ENCODE measurements around the gene RFPL2. TPM values are rescaled to one million over a fixed set of nuclear protein-coding genes. Genes with fewer than 3 reads are reported as not detected.
"Not testable (repeated sequence)": the region's sequence is repeated elsewhere in the genome, so short reads cannot be mapped to it uniquely, and the experiment has no call there.

Gene RFPL2
- total RNA-seq, 6 experiments from 2014 or later, result 0.15 TPM; not detected in 5

DNA sequence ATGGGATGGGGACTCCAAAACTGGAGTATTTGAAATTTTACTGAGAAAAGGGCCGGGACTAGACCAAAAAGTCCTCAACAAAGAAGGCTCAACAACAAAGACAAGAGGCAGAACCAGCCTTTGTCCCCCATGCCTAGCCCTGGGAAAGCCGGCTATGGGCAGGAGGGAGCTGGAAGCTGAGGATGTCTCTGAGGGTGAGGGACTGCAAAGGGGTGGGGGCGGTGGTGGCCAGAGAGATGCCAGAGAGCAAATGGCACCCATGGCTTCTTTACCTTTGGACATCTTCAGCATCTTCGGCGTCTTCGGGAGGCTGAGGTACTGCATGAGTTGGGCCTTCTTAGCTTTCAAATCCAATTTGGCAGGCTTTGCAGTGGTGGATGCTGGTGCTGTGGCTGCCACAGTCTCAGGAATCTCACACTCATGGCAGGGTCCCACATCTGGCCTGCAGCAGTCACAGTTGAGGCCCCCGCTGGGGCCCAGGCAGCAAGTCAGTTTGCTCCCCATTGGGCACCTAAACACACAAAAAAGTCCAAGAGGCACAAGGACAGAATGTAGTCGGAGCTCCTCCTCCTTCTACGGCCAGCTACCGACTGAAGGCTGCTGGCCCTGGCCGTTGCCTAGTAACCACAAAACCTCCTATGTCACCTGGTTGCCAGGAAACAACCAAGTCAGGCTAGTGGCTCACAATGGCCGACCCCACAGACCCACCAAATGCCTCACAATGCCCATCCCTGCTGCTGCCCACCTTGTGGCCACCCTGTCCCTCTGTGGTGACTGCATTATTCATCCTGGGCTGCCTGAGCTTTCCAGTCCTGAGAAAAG, 46.0 kb downstream of the RFPL2 start, which contains the start of gene C22orf42:
TSS of gene C22orf42 (minus strand) at position 592 of the 822 bp plus-strand sequence. CDS start at position 504, 88 bp downstream.
- intact Hi-C loops (cut with DNase I), result no loop called here
- ATAC-seq (no peak), DNase-seq (no peak)
- Histone ChIP-seq H3K36me3 (no peaks in the 10 kb centered on the region), H3K9me3 (no peaks in the 10 kb centered on the region), H3K4me3 (no peak within 1 kb of the TSS), H3K27ac (no peak within 1 kb of the TSS), H3K4me1 (no peaks in the 10 kb centered on the region), H3K27me3 (no peaks in the 10 kb centered on the region)
- TF ChIP-seq, protein P1, sequence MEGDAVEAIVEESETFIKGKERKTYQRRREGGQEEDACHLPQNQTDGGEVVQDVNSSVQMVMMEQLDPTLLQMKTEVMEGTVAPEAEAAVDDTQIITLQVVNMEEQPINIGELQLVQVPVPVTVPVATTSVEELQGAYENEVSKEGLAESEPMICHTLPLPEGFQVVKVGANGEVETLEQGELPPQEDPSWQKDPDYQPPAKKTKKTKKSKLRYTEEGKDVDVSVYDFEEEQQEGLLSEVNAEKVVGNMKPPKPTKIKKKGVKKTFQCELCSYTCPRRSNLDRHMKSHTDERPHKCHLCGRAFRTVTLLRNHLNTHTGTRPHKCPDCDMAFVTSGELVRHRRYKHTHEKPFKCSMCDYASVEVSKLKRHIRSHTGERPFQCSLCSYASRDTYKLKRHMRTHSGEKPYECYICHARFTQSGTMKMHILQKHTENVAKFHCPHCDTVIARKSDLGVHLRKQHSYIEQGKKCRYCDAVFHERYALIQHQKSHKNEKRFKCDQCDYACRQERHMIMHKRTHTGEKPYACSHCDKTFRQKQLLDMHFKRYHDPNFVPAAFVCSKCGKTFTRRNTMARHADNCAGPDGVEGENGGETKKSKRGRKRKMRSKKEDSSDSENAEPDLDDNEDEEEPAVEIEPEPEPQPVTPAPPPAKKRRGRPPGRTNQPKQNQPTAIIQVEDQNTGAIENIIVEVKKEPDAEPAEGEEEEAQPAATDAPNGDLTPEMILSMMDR (IDR thresholded peaks at IDR 0.05), result no peak
- TF ChIP-seq POLR2A (IDR thresholded peaks at IDR 0.05), result no peak
- 60% methylated on average over 6 of the region's 12 CpGs for WGBS (ENCODE audit: insufficient coverage, low coverage, low lambda C conversion rate, missing lambda C conversion rate)

DNA sequence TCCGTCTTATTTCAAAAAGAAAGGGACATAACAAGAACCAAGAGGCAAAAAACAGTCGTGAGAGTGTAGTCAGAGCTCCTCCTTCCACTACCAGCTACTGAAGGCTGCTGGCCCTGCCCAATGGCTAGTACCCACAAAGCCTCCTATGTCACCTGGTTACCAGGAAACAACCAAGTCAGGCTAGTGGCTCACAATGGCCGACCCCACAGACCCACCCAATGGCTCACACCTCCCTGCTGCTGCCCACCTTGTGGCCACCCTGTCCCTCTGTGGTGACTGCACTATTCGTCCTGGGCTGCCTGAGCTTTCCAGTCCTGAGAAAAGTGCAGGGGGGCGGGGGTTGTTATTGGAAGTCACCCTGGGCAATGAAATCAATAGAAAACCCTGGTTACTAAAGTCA, 47.2 kb downstream of the RFPL2 start:
- DNase-seq; H3K27ac ChIP-seq; H3K9me3 ChIP-seq; ATAC-seq; intact Hi-C loops (cut with DNase I); H3K36me3 ChIP-seq; H3K4me1 ChIP-seq; H3K27me3 ChIP-seq; H3K4me3 ChIP-seq: not testable (repeated sequence)
- WGBS (ENCODE audit: insufficient coverage, low coverage, low lambda C conversion rate, missing lambda C conversion rate), result 45% methylated on average over 4 of the region's 5 CpGs

DNA sequence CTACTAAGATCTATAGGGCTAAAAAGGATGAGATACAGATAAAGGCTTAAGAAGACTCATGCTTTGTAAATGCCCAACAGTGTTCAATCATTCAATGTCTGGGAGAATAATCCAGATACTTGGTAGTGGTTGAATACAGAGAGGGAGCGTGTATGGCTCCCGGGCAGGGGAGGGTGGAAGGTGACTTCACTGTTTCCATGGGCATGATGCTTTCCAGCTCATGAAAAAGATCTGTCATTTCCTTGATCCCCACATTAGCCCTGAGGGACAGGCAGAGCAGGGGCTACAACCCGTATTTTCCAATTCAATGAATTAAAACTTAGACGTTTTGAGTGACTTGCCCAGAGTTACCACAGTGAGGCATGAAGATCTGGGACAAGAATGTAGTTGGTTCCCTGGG, 50.1 kb downstream of the RFPL2 start:
- H3K36me3 ChIP-seq; DNase-seq; H3K27me3 ChIP-seq; ATAC-seq; H3K9me3 ChIP-seq; H3K4me1 ChIP-seq; intact Hi-C loops (cut with DNase I); H3K4me3 ChIP-seq; H3K27ac ChIP-seq: not testable (repeated sequence)
- 65% methylated on average over 4 of the region's 4 CpGs for WGBS (ENCODE audit: insufficient coverage, low coverage, low lambda C conversion rate, missing lambda C conversion rate)

- H3K27ac ChIP-seq; intact Hi-C loops (cut with DNase I); H3K4me3 ChIP-seq; H3K27me3 ChIP-seq; H3K4me1 ChIP-seq; H3K9me3 ChIP-seq; H3K36me3 ChIP-seq; DNase-seq; ATAC-seq: not testable (repeated sequence)
- WGBS (ENCODE audit: insufficient coverage, low coverage, low lambda C conversion rate, missing lambda C conversion rate), result 41% methylated on average over 5 of the region's 6 CpGs
Measured at GRCh38 chr22:32151641-32152040, 53.2 kb downstream of the RFPL2 start.

- H3K27ac ChIP-seq; DNase-seq; H3K36me3 ChIP-seq; H3K4me3 ChIP-seq; intact Hi-C loops (cut with DNase I); H3K9me3 ChIP-seq; ATAC-seq; H3K4me1 ChIP-seq; H3K27me3 ChIP-seq: not testable (repeated sequence)
- 46% methylated on average over 7 of the region's 7 CpGs for WGBS (ENCODE audit: insufficient coverage, low coverage, low lambda C conversion rate, missing lambda C conversion rate)
Measured at GRCh38 chr22:32150647-32151046, 54.2 kb downstream of the RFPL2 start.

- intact Hi-C loops (cut with DNase I); ATAC-seq; H3K36me3 ChIP-seq; H3K4me1 ChIP-seq; H3K27me3 ChIP-seq; H3K4me3 ChIP-seq; H3K9me3 ChIP-seq; DNase-seq; H3K27ac ChIP-seq: not testable (repeated sequence)
- WGBS (ENCODE audit: insufficient coverage, low coverage, low lambda C conversion rate, missing lambda C conversion rate), result 81% methylated on average over 3 of the region's 4 CpGs
Measured at GRCh38 chr22:32148372-32148771, 56.5 kb downstream of the RFPL2 start.

GRCh38 chr22:32147128-32147527, 57.7 kb downstream of the RFPL2 start:
- ATAC-seq; H3K27ac ChIP-seq; DNase-seq; H3K36me3 ChIP-seq; H3K9me3 ChIP-seq; H3K4me3 ChIP-seq; H3K4me1 ChIP-seq; intact Hi-C loops (cut with DNase I); H3K27me3 ChIP-seq: not testable (repeated sequence)
- no CpG with 5 or more reads among the region's 8 CpGs for WGBS (ENCODE audit: insufficient coverage, low coverage, low lambda C conversion rate, missing lambda C conversion rate)
